Stimulated activated naive CD8-positive, alpha-beta T cell treated with anti-CD3 and anti-CD28 coated beads, Interleukin-15, amount 100 ng/mL, for 72 hours (primary cell): Measurements from ENCODE around the gene GRM5.

Source experiments
- ATAC-seq: fragments of 150-1000 bp; cut with Tn5 transposase; 2 replicates; pipeline ENCODE4 v1.10.0; 2021; ENCODE audit warnings: mild to moderate bottlenecking, moderate library complexity
- DNase-seq, 2 donors: peaks; one replicate each; pipeline ENCODE4 v3.0.0; 2021 to 2022
- H3K27ac Mint-ChIP-seq, 2 donors: one replicate each; pipeline ENCODE4 v1.8.0; 2022; ENCODE audit warnings: mild to moderate bottlenecking in 2 of 2, mixed read lengths in 2 of 2, moderate library complexity in 2 of 2
- H3K27me3 Mint-ChIP-seq: one replicate; pipeline ENCODE4 v1.8.0; 2022; ENCODE audit warnings: mixed read lengths
- H3K4me1 Mint-ChIP-seq: one replicate; pipeline ENCODE4 v1.8.0; 2022; ENCODE audit warnings: mild to moderate bottlenecking, mixed read lengths
- H3K4me3 Mint-ChIP-seq, 2 donors: one replicate each; pipeline ENCODE4 v1.8.0; 2022; ENCODE audit warnings: mild to moderate bottlenecking in 2 of 2, mixed read lengths in 2 of 2, moderate library complexity in 1 of 2
- H3K9me3 Mint-ChIP-seq, 2 donors: one replicate each; pipeline ENCODE4 v1.8.0; 2022; ENCODE audit warnings: mixed read lengths in 2 of 2

The GRM5 gene

DNA sequence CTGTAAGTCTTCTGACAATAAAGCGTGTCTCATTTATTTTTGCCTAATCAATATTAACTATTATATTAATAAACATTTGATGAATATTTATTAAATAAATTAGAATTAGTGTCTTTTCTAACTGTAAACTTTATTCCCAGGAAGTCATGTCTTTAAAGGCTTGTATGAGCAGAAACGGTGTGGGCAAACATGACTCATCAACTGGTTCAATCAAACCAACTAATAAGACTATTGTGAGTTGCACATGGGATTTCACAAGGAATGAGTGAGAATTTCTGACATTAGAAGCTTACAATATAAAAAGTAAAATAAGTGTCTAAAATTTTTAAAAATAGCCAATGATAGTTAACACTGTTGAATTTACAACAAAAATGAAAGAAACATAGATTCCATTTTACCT, 469.0 kb downstream of the GRM5 start:
- peaks cover 13% of the 10 kb centered on the region for H3K4me1 Mint-ChIP-seq
- no peaks in the 10 kb centered on the region for H3K9me3 Mint-ChIP-seq
- DNase-seq (no peak), ATAC-seq (no peak)
- H3K27me3 Mint-ChIP-seq: no peaks in the 10 kb centered on the region
- H3K27ac Mint-ChIP-seq: no peak overlapping the region
- no peak overlapping the region for H3K4me3 Mint-ChIP-seq

DNA sequence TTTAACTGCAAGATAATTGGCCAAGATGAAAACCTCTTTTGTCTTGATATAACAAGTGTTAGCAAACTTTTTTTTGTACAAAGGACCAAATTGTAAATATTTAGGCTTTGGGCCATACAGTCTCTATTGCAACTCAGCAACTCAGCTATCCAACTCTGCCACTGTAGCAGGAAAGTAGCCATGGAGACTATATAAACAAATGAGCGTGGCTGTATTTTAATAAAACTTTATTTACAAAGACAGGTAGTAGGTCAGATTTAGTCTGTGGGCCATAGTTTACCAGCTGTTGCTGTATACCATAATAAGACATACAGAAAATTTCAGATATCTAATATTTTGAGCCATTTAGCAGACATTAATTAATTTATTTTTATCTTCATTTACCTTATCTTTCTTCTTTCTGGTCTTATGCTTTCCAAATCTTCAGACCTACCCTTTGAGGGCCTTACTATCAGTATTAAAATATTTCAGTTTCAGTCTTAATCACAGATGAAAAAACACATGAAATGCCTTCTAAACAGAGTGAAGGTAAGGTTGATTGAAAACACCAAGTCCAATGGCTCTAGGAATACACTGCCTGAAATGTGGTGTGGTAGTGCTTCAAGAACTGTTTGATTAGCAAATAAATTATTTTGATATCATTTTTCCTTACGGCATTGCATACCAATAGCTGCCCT, 471.4 kb downstream of the GRM5 start:
- H3K4me1 Mint-ChIP-seq: peaks cover 13% of the 10 kb centered on the region
- H3K9me3 Mint-ChIP-seq: no peaks in the 10 kb centered on the region
- H3K4me3 Mint-ChIP-seq: no peak overlapping the region
- ATAC-seq: no peak
- no peak for DNase-seq
- H3K27ac Mint-ChIP-seq: no peak overlapping the region
- no peaks in the 10 kb centered on the region for H3K27me3 Mint-ChIP-seq

DNA sequence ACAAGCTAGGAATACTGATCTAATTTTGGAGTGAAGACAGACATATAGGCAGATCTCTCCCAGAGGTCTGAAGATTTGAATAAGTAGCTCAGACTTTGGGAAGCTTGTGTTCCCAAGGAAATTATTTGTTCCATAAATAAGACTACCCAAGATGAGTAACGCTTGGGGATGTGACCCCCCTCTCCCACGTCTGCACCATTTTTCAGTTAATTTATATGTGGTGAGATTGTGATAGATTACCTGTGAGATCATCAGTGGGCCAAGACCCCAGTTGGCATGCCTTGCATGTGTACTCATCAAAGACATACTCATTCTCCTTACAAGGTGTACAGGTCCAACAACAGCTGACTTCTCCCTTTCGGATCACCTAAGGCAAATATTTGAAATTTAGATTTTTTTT, 475.4 kb downstream of the GRM5 start:
- ATAC-seq (no peak), DNase-seq (no peak)
- no peak overlapping the region for H3K4me3 Mint-ChIP-seq
- no peaks in the 10 kb centered on the region for H3K4me1 Mint-ChIP-seq
- H3K9me3 Mint-ChIP-seq: no peaks in the 10 kb centered on the region
- H3K27me3 Mint-ChIP-seq: no peaks in the 10 kb centered on the region
- no peak overlapping the region for H3K27ac Mint-ChIP-seq

DNA sequence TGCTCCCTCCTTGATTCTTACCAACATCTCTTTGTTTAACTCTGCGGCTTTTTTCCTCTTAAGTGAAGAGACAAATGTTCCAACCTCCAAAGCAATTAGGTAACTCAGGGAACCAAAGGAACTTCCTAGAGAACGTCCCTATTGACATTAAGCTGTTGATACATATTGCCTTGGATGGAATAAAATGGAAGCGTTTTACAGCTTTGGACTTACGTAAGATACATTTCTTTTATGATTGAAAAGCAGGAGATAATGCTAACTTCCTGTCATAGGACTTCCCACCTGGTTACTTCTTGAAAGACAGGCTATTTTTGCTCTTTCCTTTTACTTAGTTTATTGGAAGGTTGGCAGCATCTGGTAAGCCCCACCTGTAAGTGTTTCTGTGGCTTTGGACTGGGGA, 482.5 kb downstream of the GRM5 start:
- Mint-ChIP-seq H3K4me1 (no peaks in the 10 kb centered on the region), H3K4me3 (no peak overlapping the region)

DNA sequence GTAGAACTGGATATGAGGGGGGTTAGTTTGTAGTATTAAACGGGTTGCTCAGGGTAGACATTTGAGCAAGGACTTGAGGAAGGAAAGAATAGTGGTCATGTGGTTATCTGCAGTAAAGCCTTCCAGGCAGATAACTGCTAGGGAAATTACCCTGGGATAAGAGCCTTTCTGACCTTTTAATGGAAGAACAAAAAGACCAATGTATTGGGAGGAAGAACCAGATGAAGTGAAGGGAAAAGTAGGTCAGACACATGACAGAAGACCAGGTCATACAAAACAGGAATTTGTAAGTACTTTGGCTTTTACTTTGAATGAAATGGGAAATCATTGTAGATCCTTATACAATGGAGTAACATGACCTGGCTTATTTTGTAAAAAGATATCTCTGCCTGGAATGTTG, 486.3 kb downstream of the GRM5 start:
- DNase-seq (no peak), ATAC-seq (no peak)
- Mint-ChIP-seq H3K4me1 (no peaks in the 10 kb centered on the region), H3K27me3 (no peaks in the 10 kb centered on the region), H3K4me3 (no peak overlapping the region), H3K9me3 (no peaks in the 10 kb centered on the region), H3K27ac (peak overlapping the region in 1 of 2 donors; percentile 13)

More for the DNA sequence above, 482.5 kb downstream of the GRM5 start:
- H3K27ac Mint-ChIP-seq: no peak overlapping the region
- H3K27me3 Mint-ChIP-seq: no peaks in the 10 kb centered on the region
- ATAC-seq (no peak), DNase-seq (no peak)
- H3K9me3 Mint-ChIP-seq: no peaks in the 10 kb centered on the region

DNA sequence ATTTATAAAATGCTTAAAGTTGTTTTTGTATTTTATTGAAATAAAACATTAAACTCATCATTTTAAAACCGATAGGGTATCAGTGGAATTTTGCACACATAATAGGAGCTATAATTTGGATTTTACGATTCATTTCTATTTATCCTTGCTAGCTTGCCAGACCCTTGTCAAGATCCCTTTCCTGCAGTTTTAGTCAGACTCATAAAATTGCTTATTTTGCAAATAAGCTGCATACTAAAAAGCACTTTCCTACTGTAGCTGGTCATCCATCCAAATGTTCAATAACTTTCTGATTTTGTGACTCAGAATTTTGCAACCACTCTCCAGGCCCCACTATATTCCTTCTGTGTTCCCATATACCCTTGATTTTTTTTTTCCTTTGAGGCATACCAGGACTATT, 489.0 kb downstream of the GRM5 start:
- ATAC-seq (no peak), DNase-seq (no peak)
- H3K9me3 Mint-ChIP-seq: no peaks in the 10 kb centered on the region
- H3K4me1 Mint-ChIP-seq: no peaks in the 10 kb centered on the region
- no peaks in the 10 kb centered on the region for H3K27me3 Mint-ChIP-seq
- no peak overlapping the region for H3K27ac Mint-ChIP-seq
- H3K4me3 Mint-ChIP-seq: no peak overlapping the region

DNA sequence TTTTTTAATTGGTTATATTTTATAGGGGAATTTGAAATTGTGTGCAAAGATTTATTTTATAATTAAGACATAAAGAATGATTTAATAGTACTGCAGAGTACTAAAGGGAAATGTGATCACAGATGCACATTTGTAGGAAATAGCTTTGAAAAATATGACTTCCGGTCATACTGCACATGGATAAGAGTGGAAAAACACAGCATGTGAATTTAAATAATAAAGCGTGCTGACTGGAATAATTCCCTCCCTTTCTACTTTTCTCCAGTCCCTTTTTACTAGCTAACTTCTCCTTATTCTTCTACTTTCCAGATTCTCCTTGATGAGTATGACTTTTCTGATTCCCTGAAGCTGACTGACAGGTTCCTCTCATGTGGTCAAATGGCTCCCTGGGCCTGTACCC, 489.9 kb downstream of the GRM5 start:
- Mint-ChIP-seq H3K4me1 (no peaks in the 10 kb centered on the region), H3K27ac (no peak overlapping the region), H3K9me3 (no peaks in the 10 kb centered on the region), H3K27me3 (no peaks in the 10 kb centered on the region), H3K4me3 (no peak overlapping the region)
- no peak for ATAC-seq
- no peak for DNase-seq

DNA sequence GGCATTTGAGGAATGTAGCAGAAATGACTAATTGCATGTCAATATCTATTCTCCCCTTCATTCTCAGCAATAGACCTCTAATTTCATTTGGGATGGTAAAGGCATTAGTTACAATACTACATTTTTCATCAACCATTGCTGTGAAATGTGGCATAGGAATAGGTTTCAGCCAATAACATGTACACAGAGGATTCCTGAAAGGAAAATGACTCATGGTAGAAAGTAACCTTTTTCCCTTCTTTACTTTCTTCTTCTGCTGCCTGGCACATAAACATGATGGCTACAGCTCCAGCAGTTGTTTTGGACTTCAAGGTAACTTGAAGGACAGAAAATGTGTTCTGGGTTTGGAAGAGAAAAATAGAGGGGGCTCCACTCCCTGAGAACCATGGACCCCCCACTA, 496.4 kb downstream of the GRM5 start:
- DNase-seq (no peak), ATAC-seq (no peak)
- no peak overlapping the region for H3K4me3 Mint-ChIP-seq
- no peaks in the 10 kb centered on the region for H3K4me1 Mint-ChIP-seq
- H3K9me3 Mint-ChIP-seq: no peaks in the 10 kb centered on the region
- no peaks in the 10 kb centered on the region for H3K27me3 Mint-ChIP-seq
- H3K27ac Mint-ChIP-seq: no peak overlapping the region

DNA sequence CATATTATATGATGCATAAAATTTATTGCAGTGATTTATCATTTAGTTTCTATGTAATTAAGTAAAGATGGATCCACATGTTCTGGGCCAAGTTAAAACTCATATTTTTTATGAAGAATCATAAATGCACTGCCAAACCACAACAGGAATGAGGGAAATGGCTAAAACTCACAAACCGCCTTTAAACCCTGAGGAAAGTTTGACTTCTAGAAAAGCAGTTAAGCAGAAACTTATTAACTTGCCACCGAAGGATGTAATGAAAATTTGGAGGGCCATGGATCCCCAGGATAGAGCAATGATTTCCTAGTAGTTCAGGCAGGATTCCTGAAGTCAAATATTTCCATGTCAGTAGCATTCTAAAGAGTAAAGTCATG, 510.0 kb downstream of the GRM5 start:
- no peak for DNase-seq
- Mint-ChIP-seq H3K27me3 (no peaks in the 10 kb centered on the region), H3K4me3 (no peak overlapping the region), H3K9me3 (no peaks in the 10 kb centered on the region), H3K27ac (no peak overlapping the region), H3K4me1 (no peaks in the 10 kb centered on the region)
- ATAC-seq: no peak

DNA sequence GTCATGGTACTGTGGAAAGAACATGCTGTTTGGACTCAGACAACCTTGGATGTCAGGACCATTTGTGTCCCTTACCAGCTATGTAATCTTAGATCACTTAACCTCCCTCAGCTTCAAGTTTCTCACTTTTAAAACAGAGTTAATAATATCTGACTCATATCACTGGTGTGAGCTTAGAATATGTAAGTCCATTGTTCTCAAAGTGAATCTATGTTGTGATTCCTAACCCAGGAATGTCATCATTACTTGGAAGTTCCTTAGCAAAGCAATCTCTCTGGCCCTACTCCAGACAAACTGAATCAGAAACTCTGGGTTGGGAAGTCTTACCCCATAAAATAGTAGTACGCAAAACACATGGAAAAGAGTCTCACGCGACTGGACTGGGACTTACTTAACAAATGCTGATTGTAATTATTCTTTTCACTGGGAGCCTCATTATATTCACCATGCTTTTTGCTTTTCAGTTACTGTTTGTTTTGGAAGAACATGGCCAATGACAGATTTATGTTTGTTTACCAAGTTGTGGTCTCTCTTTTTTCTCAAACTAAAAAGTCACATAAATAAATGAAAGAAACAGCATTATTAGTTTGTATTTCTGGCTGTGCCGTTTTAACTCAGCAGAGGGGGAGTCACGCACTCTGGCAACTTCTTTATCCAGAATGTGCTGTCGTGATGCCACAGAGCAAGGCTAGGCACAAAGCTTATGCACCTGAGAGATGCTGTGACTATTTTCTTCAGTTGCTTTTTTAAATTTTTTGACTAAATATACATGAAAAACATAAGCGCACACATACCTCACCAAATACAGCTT, 510.6 kb downstream of the GRM5 start:
- Mint-ChIP-seq H3K9me3 (no peaks in the 10 kb centered on the region), H3K4me1 (no peaks in the 10 kb centered on the region), H3K27ac (no peak overlapping the region), H3K27me3 (no peaks in the 10 kb centered on the region), H3K4me3 (no peak overlapping the region)
- ATAC-seq (no peak), DNase-seq (no peak)

DNA sequence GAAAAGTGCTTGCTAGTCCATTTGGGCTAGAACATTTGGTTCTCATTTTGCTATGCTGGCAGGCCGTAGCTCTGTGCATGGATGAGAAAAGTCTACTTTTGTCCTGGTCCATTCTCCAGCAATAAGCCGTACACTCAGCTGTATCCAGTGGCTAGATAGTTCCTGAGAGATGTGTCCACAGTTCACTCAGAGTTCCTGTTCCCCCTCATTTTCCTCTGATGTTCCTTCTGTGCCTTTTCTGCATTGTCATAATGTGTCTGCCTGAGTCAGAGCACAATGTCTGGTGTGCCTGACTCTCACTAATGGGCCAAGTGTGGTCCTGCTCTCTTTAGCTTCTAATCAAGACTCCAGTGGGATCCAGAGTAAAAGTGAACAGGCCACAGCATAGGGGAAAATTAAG, 512.6 kb downstream of the GRM5 start:
- no peak for ATAC-seq
- H3K4me1 Mint-ChIP-seq: no peaks in the 10 kb centered on the region
- peak overlapping the region in 1 of 2 donors; percentile 47 for H3K27ac Mint-ChIP-seq
- H3K4me3 Mint-ChIP-seq: no peak overlapping the region
- H3K27me3 Mint-ChIP-seq: no peaks in the 10 kb centered on the region
- no peaks in the 10 kb centered on the region for H3K9me3 Mint-ChIP-seq
- no peak for DNase-seq

DNA sequence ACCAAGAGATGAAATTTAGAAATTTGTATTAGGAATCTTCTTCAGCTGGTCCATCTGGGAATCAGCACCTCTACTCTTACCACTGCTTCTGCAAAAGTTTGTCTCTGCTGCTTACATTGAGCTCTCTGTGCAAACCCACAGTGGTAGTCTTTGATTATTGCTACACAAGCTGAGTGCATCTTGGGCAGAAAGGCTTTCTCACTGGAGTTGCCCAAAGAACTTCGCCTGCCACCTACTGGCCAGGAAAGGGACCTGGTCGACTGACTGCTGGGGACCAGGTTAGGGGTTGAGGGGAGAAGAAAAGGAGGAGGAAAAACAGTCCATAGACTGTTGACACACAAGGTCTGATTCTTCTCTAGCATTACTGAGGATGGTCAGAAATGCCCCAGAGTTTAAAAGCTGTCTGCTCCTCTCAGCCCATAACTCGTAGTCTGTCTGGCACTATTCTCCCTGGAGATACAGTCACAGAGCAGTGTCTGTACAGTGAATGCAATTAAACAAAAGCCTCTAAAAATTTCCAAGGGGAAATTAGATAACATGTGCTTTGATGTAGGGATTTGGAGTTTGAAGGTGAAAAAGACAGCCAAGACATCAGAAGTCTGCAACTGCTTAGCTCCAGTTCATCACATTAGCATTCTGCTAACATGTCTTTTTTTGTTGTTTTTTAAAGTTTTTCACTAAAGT, 513.3 kb downstream of the GRM5 start:
- no peaks in the 10 kb centered on the region for H3K4me1 Mint-ChIP-seq
- ATAC-seq (peak; percentile 85), DNase-seq (peak; percentile 43 to 53)
- no peak overlapping the region for H3K4me3 Mint-ChIP-seq
- no peaks in the 10 kb centered on the region for H3K9me3 Mint-ChIP-seq
- H3K27me3 Mint-ChIP-seq: no peaks in the 10 kb centered on the region
- H3K27ac Mint-ChIP-seq: no peak overlapping the region

DNA sequence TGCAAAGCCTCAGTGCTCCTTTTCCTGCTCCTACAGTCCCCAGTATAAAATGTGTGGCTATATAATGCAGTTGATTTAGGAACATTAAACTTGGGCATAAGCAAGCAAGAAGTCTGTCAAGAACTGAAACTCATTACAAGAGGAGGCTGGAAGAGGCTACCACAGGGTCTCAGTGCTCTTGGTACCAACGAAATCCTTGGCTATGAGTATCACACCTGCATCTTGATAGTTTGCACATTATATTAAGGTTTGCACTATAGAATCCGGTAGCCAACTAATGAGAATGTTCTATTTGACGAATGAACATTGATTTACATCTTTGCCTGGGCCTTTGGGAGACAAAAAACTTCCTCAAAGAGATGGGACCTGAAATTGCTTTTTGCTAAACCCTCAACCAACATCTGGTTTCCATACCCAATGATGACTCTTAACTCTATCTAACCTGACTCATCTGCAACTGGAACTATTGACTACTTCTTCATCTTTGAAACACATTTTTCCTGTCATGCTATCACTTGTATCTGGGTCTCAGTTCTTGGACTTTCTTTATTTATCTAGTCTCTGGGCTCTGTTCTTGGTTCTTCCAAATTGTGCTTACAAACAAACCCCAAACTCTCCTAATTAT, 521.0 kb downstream of the GRM5 start:
- no peaks in the 10 kb centered on the region for H3K27me3 Mint-ChIP-seq
- no peak overlapping the region for H3K4me3 Mint-ChIP-seq
- peaks cover 7% of the 10 kb centered on the region for H3K4me1 Mint-ChIP-seq
- H3K27ac Mint-ChIP-seq: no peak overlapping the region
- ATAC-seq (peak; percentile 13), DNase-seq (no peak)
- H3K9me3 Mint-ChIP-seq: no peaks in the 10 kb centered on the region

DNA sequence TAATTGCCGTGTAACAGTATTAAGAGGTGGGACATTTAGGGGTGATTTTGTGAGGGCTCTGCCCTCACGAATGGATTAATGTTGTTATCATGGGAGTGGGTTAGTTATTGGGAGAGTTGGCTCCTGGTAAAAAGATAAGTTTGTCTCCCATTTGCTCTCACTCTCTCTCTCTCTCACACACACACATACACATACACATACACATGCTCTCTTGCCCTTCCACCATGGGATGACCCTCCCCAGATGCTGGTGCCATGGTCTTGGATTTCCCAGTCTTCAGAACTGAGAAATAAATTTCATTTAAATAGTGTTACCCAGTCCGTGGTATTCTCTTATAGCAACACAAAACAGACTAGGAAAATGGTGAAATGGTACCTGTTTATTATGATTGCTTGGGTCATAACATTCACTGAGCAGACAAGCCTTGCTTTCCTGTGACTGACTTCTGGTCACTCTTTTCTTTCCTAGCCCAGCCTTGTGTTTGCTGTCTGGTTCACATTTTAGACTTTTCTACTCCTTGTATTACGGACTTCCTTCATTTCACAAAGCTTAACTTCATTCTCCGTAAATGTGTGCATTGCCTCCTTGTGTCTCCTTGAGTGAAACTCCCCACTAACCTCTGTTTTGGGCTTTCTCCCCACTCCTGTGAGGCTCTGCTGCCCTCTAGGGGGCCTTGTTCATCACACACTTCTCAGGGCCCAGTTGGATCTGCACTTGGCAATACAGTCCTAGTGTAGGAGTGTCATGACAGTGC, 521.7 kb downstream of the GRM5 start:
- H3K9me3 Mint-ChIP-seq: no peaks in the 10 kb centered on the region
- H3K4me1 Mint-ChIP-seq: peaks cover 7% of the 10 kb centered on the region
- peak; percentile 69 to 72 for DNase-seq
- peak; percentile 96 for ATAC-seq
- H3K27ac Mint-ChIP-seq: peak overlapping the region in 1 of 2 donors; percentile 31
- peak overlapping the region in 1 of 2 donors; percentile 6 for H3K4me3 Mint-ChIP-seq
- no peaks in the 10 kb centered on the region for H3K27me3 Mint-ChIP-seq

DNA sequence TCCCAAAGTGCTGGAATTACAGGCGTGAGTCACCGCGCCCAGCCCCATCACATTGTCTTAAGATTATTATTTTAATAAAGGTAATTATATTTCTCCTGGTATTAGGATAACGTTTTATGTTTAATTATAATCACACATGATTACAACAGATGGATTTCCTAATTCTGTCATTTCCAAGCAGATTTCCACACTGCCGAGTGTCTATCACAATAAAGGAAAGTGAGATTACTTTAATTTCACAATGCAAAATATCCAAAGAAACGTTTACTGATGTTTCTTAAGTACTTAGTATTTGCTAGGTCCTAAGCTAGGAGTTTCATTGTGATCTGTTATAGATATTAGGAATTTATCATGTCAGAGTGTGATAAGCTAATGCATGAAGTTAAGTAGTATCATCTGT, 524.8 kb downstream of the GRM5 start:
- Mint-ChIP-seq H3K27me3 (no peaks in the 10 kb centered on the region), H3K9me3 (no peaks in the 10 kb centered on the region), H3K4me1 (peaks cover 12% of the 10 kb centered on the region), H3K27ac (no peak overlapping the region), H3K4me3 (no peak overlapping the region)
- DNase-seq (no peak), ATAC-seq (no peak)
